ENCODE data around the gene BACH1.

The BACH1 gene

GRCh38 chr21:29312981-29313380 lies 14.3 kb downstream of the BACH1 start:
- no peak for DNase-seq (ENCODE audit: extremely low read depth, low read depth)

GRCh38 chr21:29313662-29314408 lies 15.1 kb downstream of the BACH1 start:
- no peak for DNase-seq (ENCODE audit: extremely low read depth, low read depth)
- TF ChIP-seq, protein P1, sequence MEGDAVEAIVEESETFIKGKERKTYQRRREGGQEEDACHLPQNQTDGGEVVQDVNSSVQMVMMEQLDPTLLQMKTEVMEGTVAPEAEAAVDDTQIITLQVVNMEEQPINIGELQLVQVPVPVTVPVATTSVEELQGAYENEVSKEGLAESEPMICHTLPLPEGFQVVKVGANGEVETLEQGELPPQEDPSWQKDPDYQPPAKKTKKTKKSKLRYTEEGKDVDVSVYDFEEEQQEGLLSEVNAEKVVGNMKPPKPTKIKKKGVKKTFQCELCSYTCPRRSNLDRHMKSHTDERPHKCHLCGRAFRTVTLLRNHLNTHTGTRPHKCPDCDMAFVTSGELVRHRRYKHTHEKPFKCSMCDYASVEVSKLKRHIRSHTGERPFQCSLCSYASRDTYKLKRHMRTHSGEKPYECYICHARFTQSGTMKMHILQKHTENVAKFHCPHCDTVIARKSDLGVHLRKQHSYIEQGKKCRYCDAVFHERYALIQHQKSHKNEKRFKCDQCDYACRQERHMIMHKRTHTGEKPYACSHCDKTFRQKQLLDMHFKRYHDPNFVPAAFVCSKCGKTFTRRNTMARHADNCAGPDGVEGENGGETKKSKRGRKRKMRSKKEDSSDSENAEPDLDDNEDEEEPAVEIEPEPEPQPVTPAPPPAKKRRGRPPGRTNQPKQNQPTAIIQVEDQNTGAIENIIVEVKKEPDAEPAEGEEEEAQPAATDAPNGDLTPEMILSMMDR (IDR thresholded peaks at IDR 0.05; ENCODE audit: low read depth, low read length, missing control alignments), result no peak
- H3K4me3 ChIP-seq (replicated peaks; ENCODE audit: low read depth, low read length), result no peak overlapping the region

More at GRCh38 chr21:29312981-29313380, 14.3 kb downstream of the BACH1 start:
- H3K4me3 ChIP-seq (replicated peaks; ENCODE audit: low read depth, low read length), result no peak overlapping the region
- TF ChIP-seq, protein P1 (IDR thresholded peaks at IDR 0.05; ENCODE audit: low read depth, low read length, missing control alignments), result no peak

- no peak overlapping the region for H3K4me3 ChIP-seq (replicated peaks; ENCODE audit: low read depth, low read length)
- TF ChIP-seq, protein P1 (IDR thresholded peaks at IDR 0.05; ENCODE audit: low read depth, low read length, missing control alignments), result no peak
- DNase-seq (ENCODE audit: extremely low read depth, low read depth), result no peak
Observed at GRCh38 chr21:29315131-29315749, 16.5 kb downstream of the BACH1 start.

DNA sequence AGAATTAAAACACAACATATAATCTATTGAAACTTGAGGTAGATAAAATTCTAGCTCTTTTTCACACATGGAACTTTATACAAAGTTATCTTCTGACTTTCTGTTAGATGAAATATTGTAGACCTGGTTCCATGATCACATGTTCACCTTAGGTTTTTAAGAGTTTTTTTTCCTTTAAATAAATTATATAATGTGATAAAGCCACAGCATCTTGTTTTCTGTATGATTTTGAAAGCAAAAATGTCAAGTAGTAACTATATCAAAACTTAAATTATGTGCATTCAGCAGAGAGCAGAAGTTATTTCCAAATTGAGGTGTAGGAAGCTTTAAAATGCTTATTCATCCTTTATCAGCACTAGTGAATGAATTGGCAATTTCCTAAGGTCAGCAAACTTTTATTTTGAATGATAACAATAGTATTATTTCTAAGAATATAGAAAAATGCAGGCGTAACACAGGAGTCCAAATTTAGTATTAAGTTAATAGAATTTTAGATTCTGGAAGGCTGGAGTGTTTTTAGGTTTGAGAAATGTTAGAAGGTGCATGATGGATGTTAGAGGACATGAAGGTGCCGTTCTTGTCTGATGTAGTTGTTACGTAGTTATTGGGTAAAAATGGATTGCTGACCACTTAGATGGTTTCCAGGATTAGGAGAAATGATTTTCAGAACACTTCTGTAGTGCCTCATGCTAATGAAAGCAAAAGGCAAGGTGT lies 17.5 kb downstream of the BACH1 start:
- TF ChIP-seq, protein P1 (IDR thresholded peaks at IDR 0.05; ENCODE audit: low read depth, low read length, missing control alignments), result no peak
- H3K4me3 ChIP-seq (replicated peaks; ENCODE audit: low read depth, low read length), result no peak overlapping the region
- no peak for DNase-seq (ENCODE audit: extremely low read depth, low read depth)

DNA sequence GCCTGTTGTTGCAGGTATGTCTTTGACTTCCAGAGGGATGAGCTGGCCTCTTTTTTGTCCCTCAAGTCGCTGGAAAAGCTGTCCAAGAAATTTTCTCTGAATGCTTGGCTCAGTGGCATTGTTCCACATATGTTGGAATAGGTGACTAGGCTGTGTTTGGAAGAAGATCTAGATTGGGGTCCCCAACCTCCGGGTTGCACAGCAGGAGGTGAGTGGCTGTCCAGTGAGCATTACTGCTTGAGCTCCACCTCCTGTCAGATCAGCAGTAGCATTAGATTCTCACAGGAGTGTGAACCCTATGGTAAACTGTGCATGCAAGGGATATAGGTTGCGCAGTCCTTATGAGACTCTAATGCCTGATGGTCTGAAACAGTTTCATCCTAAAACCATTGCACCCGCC lies 18.1 kb downstream of the BACH1 start:
- TF ChIP-seq, protein P1 (IDR thresholded peaks at IDR 0.05; ENCODE audit: low read depth, low read length, missing control alignments), result no peak
- no peak for DNase-seq (ENCODE audit: extremely low read depth, low read depth)
- no peak overlapping the region for H3K4me3 ChIP-seq (replicated peaks; ENCODE audit: low read depth, low read length)

DNA sequence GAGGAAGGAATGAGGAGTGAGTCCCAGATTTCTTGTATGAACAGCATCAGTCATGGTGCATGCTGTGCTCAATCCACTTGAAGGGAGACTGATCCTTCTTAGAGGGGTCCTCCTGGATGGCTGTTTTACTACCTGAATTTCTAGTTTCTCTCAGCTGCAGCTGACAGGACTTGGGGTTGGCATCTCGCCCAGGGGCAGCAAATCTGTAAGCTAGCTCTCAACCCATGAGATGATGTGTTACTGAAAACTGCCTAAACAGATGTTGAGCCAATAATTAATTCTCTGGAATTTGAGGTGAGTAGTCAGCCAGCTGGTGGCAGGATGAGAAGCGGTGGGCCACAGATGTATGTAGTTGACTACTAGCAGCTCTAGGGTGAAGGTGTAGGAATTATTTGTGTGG lies 19.6 kb downstream of the BACH1 start:
- DNase-seq (ENCODE audit: extremely low read depth, low read depth), result no peak
- no peak overlapping the region for H3K4me3 ChIP-seq (replicated peaks; ENCODE audit: low read depth, low read length)
- TF ChIP-seq, protein P1 (IDR thresholded peaks at IDR 0.05; ENCODE audit: low read depth, low read length, missing control alignments), result no peak
